Erythroblast (primary cell): ENCODE results near the gene P2RX3.

Experiments
- GATA1 ChIP-seq: IDR thresholded peaks from 2 replicates; pipeline ENCODE4 v1.6.1; 2011; ENCODE audit warnings: low read depth, mild to moderate bottlenecking, control low read depth, low read length, moderate library complexity
- POLR2A ChIP-seq: IDR thresholded peaks from 2 replicates; pipeline ENCODE4 v1.6.1; 2011; ENCODE audit warnings: mild to moderate bottlenecking, low read length

DNA sequence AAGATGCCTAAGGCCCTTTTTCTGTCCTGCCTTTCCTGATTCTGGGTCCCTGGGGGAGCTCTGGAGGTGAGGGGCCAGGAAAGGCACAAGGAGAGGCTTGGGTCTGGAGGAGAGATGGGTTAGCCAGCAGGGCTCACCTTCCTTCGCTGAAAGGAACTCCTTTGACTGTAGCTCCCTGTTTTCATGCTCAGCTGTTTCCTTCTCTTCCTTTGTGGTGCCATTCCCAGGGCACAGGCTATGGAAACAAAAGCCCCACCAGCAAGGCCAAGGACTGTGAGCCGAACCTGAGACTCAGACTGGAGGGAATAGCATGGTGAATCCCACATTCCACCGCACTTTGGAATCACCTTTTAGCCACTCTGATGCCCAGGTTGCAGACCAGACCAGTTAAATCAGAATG is 78.3 kb downstream of the P2RX3 start:
- TF ChIP-seq POLR2A (no peak), GATA1 (no peak)
